ENCODE results near the gene MIDN. TPM values are rescaled to one million over a fixed set of nuclear protein-coding genes. Genes with fewer than 3 reads are reported as not detected.
A peak's percentile ranks its signal among the peaks of the same experiment; 100 is the strongest.

Gene MIDN
- total RNA-seq, 4 donors from 2014 or later: 20.3 to 72.2 (median 31.8) TPM

DNA sequence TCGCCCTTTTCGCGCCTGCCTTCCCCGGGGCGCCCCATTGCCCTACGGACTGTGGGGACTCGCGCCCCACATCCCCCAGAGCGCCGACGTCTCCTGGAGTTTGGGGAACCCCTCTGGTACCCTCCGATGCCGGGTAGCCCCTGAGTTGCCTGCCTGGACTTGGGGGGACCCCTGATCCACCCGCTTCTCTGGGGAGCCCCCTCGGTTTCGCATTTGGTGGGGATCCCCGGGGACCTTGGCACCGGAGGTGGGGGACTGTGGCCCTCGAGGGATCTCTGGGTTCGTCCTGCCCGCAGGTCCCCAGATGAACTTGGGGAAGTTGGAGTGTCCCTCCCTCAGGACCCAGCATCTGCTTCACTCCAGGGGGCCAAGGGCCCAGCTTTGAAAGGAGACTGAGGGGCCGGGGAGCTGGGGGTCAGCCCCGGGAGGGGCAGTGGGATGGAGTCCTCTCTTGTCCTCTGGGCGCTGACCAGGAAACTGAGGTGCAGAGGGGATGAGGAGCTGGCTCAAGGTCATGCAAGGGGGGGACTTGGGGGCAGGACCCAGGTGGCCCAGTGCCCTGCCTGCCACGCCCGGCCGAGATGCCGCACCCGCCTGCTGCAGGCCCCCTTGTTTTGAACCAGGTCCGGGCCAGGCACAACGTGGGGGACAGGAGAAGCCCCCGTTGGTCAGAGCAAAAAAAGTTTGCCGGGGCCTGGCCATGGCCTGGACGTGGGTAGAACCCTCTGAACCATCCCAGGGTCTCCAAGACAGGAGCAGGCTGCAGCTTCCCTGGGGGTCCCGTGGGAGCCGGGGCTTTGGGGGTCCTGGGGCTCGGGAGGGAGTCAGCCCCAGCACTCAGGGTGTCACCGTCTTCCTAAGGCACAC is 38.3 kb downstream of the MIDN start:
- H3K4me3 ChIP-seq: peak overlapping the region in 1 of 4 donors; percentile 28
- no peak overlapping the region for H3K27ac ChIP-seq (replicated peaks in 1 of 4)
- WGBS: 24% methylated on average over 7 of the region's 38 CpGs
- DNase-seq (ENCODE audit: extremely low spot score): no peak
- no peaks in the 10 kb centered on the region for H3K36me3 ChIP-seq
- intact Hi-C loops (cut with DNase I): loop anchor here (10.0 kb wide), 1 partner anchor 118 kb away; the partner anchor contains the start of genes DAZAP1 and GAMT
- H3K9me3 ChIP-seq: no peaks in the 10 kb centered on the region
- TF ChIP-seq EP300 (IDR thresholded peaks at IDR 0.05) (no peak), POLR2AphosphoS5 (IDR thresholded peaks at IDR 0.05) (no peak), POLR2A (IDR thresholded peaks at IDR 0.05; ENCODE audit: low read depth) (no peak), CTCF (IDR thresholded peaks at IDR 0.05) (no peak)
- peaks cover 0 to 87% (median 39%) of the 10 kb centered on the region in 4 donors for H3K27me3 ChIP-seq
- H3K4me1 ChIP-seq: peaks cover 0 to 27% (median 21%) of the 10 kb centered on the region in 4 donors

- H3K36me3 ChIP-seq: no peaks in the 10 kb centered on the region
- no peak overlapping the region for H3K4me3 ChIP-seq
- H3K9me3 ChIP-seq: no peaks in the 10 kb centered on the region
- TF ChIP-seq POLR2AphosphoS5 (IDR thresholded peaks at IDR 0.05): no peak
- TF ChIP-seq POLR2A (IDR thresholded peaks at IDR 0.05; ENCODE audit: low read depth): no peak
- TF ChIP-seq CTCF (IDR thresholded peaks at IDR 0.05): no peak
- TF ChIP-seq EP300 (IDR thresholded peaks at IDR 0.05): no peak
- WGBS: 34% methylated on average over 10 of the region's 55 CpGs
- DNase-seq (ENCODE audit: extremely low spot score): no peak
- peaks cover 0 to 95% (median 43%) of the 10 kb centered on the region in 4 donors for H3K27me3 ChIP-seq
- H3K27ac ChIP-seq (replicated peaks in 1 of 4): no peak overlapping the region
- intact Hi-C loops (cut with DNase I): loop anchor here (10.0 kb wide), 1 partner anchor 117 kb away; the partner anchor contains the start of genes DAZAP1 and GAMT
- H3K4me1 ChIP-seq: peaks cover 0 to 27% (median 21%) of the 10 kb centered on the region in 4 donors
These were observed 39.2 kb downstream of the MIDN start for GRCh38 chr19:1287354-1288225.

- Histone ChIP-seq H3K4me3 (no peak overlapping the region), H3K9me3 (no peaks in the 10 kb centered on the region), H3K36me3 (no peaks in the 10 kb centered on the region), H3K27ac (replicated peaks in 1 of 4) (no peak overlapping the region), H3K27me3 (peaks cover 0 to 95% (median 39%) of the 10 kb centered on the region in 4 donors), H3K4me1 (peaks cover 0 to 27% (median 21%) of the 10 kb centered on the region in 4 donors)
- no peak for DNase-seq (ENCODE audit: extremely low spot score)
- TF ChIP-seq CTCF (IDR thresholded peaks at IDR 0.05): no peak
- no peak for TF ChIP-seq EP300 (IDR thresholded peaks at IDR 0.05)
- no peak for TF ChIP-seq POLR2AphosphoS5 (IDR thresholded peaks at IDR 0.05)
- no peak for TF ChIP-seq POLR2A (IDR thresholded peaks at IDR 0.05; ENCODE audit: low read depth)
- intact Hi-C loops (cut with DNase I): loop anchor here (10.0 kb wide), 1 partner anchor 117 kb away; the partner anchor contains the start of genes DAZAP1 and GAMT
- WGBS: 84% methylated on average over 16 of the region's 18 CpGs
These were observed 39.8 kb downstream of the MIDN start for GRCh38 chr19:1288226-1288612.

GRCh38 chr19:1288833-1289685 is 40.7 kb downstream of the MIDN start:
- H3K27ac ChIP-seq (replicated peaks in 1 of 4): no peak overlapping the region
- TF ChIP-seq POLR2A (IDR thresholded peaks at IDR 0.05; ENCODE audit: low read depth): no peak
- TF ChIP-seq CTCF (IDR thresholded peaks at IDR 0.05): no peak
- no peak for TF ChIP-seq EP300 (IDR thresholded peaks at IDR 0.05)
- TF ChIP-seq POLR2AphosphoS5 (IDR thresholded peaks at IDR 0.05): no peak
- H3K9me3 ChIP-seq: no peaks in the 10 kb centered on the region
- H3K4me3 ChIP-seq: no peak overlapping the region
- peaks cover 0 to 27% (median 21%) of the 10 kb centered on the region in 4 donors for H3K4me1 ChIP-seq
- DNase-seq (ENCODE audit: extremely low spot score): no peak
- intact Hi-C loops (cut with DNase I): loop anchor here (10.0 kb wide), 1 partner anchor 116 kb away; the partner anchor contains the start of genes DAZAP1 and GAMT
- H3K27me3 ChIP-seq: peaks cover 0 to 95% (median 38%) of the 10 kb centered on the region in 4 donors
- 92% methylated on average over 31 of the region's 41 CpGs for whole genome bisulfite sequencing
- H3K36me3 ChIP-seq: no peaks in the 10 kb centered on the region
